BJ (cell line): ENCODE measurements around the gene FOSL2. TPM values are rescaled to one million over a fixed set of nuclear protein-coding genes. Genes with fewer than 3 reads are reported as not detected.

Source experiments
- CTCF ChIA-PET: fragments of 350-600 bp; formaldehyde crosslinking; extraction: SDS; loops from one replicate; lab custom pipeline; 2021; ENCODE audit warnings: antibody characterized with exemption, inconsistent platforms; lab: Yijun Ruan, JAX
- POLR2A ChIA-PET: fragments of 300-600 bp; sonication (Branson Sonifier 250); formaldehyde crosslinking; extraction: SDS; loops from one replicate; lab custom pipeline; 2021; ENCODE audit warnings: antibody characterized with exemption; lab: Charles Lee
- DNase-seq: peaks from one replicate; pipeline ENCODE4 v3.0.0-alpha.2; 2011; ENCODE audit warnings: low read depth
- H3K27me3 ChIP-seq: 2 replicates; pipeline ENCODE4 v1.6.0; 2011; ENCODE audit warnings: low read length; ENCODE audit not compliant: control insufficient read depth, insufficient read depth
- H3K36me3 ChIP-seq: 2 replicates; pipeline ENCODE4 v1.5.1; 2011; ENCODE audit warnings: low read length; ENCODE audit not compliant: control insufficient read depth, insufficient read depth
- H3K4me3 ChIP-seq: 2 replicates; pipeline ENCODE4 v1.5.1; 2011; ENCODE audit warnings: low read depth, mild to moderate bottlenecking, control low read depth, low read length
- polyA plus RNA-seq: library from polyadenylated mRNA; depleted of rRNA; stranded (reverse); fragments of >200 nt; gene quantifications from 2 replicates; pipeline ENCODE4 v1.2.3, GENCODE V29; 2011
- TF ChIP-seq, protein P1 (sequence below): IDR thresholded peaks from 2 replicates; pipeline ENCODE4 v1.5.1; 2011; ENCODE audit warnings: low read depth, mild to moderate bottlenecking, control low read depth, inconsistent platforms, low read length, moderate library complexity; ENCODE audit not compliant: insufficient read depth

Gene FOSL2
- polyA plus RNA-seq, 1 experiment: 52.5 TPM

GRCh38 chr2:28430788-28431418 is 38.2 kb downstream of the FOSL2 start:
- no peak overlapping the region for H3K4me3 ChIP-seq
- H3K36me3 ChIP-seq: no peaks in the 10 kb centered on the region
- ChIA-PET CTCF (interaction anchor here (1.1 kb wide), 1 partner anchor 16 kb away, joined by 4 read pairs; no protein-coding TSS in a partner anchor), POLR2A (interaction anchor here (0.6 kb wide), 1 partner anchor 181 kb away, joined by 3 read pairs; no protein-coding TSS in a partner anchor)
- no peak for DNase-seq
- H3K27me3 ChIP-seq: no peaks in the 10 kb centered on the region
- TF ChIP-seq, protein P1, sequence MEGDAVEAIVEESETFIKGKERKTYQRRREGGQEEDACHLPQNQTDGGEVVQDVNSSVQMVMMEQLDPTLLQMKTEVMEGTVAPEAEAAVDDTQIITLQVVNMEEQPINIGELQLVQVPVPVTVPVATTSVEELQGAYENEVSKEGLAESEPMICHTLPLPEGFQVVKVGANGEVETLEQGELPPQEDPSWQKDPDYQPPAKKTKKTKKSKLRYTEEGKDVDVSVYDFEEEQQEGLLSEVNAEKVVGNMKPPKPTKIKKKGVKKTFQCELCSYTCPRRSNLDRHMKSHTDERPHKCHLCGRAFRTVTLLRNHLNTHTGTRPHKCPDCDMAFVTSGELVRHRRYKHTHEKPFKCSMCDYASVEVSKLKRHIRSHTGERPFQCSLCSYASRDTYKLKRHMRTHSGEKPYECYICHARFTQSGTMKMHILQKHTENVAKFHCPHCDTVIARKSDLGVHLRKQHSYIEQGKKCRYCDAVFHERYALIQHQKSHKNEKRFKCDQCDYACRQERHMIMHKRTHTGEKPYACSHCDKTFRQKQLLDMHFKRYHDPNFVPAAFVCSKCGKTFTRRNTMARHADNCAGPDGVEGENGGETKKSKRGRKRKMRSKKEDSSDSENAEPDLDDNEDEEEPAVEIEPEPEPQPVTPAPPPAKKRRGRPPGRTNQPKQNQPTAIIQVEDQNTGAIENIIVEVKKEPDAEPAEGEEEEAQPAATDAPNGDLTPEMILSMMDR: no peak

DNA sequence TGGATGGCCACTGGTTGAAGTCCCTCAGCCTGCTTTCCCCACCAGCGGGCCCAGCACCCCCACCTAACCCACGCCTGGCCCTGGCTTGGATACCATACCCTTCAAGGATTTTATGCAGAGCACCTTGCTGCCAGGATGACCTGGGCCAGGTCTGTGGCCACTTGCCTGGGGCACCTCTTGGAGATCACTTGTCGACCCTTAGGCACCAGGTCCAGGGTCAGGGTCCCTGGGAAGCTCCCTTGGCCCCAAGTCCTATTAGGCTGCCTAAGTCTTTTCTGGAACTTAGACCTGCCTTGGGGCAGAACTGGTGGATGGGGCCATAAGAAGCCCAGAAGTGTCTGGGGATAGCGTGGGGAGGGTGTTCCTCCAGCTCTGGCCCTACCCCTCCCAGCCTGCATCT is 39.1 kb downstream of the FOSL2 start:
- no peak for DNase-seq
- TF ChIP-seq, protein P1: no peak

GRCh38 chr2:28432362-28432761 is 39.7 kb downstream of the FOSL2 start:
- POLR2A ChIA-PET: no interaction called here
- TF ChIP-seq, protein P1: no peak
- Histone ChIP-seq H3K36me3 (no peaks in the 10 kb centered on the region), H3K4me3 (no peak overlapping the region), H3K27me3 (no peaks in the 10 kb centered on the region)
- CTCF ChIA-PET: interaction anchor here (1.1 kb wide), 2 partner anchors 14 to 18 kb away, joined by 3 to 4 read pairs; no protein-coding TSS in a partner anchor
- DNase-seq: no peak

More for the DNA sequence above, 39.1 kb downstream of the FOSL2 start:
- H3K27me3 ChIP-seq: no peaks in the 10 kb centered on the region
- no peak overlapping the region for H3K4me3 ChIP-seq
- POLR2A ChIA-PET: no interaction called here
- H3K36me3 ChIP-seq: no peaks in the 10 kb centered on the region
- CTCF ChIA-PET: interaction anchor here (1.1 kb wide), 2 partner anchors 14 to 17 kb away, joined by 3 to 4 read pairs; no protein-coding TSS in a partner anchor

DNA sequence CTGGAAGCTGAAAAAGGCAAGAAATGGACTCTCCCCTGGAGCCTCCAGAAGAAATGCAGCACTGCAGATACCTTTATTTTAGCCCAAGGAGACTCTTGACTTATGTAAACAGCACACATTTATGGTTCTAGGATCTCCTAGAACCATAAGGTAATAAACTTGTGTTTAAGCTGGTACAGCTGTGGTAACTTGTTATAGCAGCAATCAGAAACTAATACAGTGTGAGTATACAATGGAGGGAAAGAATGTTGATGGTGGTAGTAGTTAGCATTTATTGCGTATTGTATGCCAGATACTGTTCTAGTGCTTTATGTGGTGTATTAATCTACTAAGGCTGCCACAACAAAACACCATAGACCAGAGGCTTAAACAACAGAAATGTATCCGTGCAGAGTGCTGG is 40.6 kb downstream of the FOSL2 start:
- CTCF ChIA-PET: interaction anchor here (0.6 to 1.1 kb wide), 2 partner anchors 13 to 478 kb away, joined by 3 read pairs; no protein-coding TSS in a partner anchor
- Histone ChIP-seq H3K36me3 (no peaks in the 10 kb centered on the region), H3K4me3 (no peak overlapping the region), H3K27me3 (no peaks in the 10 kb centered on the region)
- POLR2A ChIA-PET: no interaction called here
- no peak for DNase-seq
- TF ChIP-seq, protein P1: no peak

DNA sequence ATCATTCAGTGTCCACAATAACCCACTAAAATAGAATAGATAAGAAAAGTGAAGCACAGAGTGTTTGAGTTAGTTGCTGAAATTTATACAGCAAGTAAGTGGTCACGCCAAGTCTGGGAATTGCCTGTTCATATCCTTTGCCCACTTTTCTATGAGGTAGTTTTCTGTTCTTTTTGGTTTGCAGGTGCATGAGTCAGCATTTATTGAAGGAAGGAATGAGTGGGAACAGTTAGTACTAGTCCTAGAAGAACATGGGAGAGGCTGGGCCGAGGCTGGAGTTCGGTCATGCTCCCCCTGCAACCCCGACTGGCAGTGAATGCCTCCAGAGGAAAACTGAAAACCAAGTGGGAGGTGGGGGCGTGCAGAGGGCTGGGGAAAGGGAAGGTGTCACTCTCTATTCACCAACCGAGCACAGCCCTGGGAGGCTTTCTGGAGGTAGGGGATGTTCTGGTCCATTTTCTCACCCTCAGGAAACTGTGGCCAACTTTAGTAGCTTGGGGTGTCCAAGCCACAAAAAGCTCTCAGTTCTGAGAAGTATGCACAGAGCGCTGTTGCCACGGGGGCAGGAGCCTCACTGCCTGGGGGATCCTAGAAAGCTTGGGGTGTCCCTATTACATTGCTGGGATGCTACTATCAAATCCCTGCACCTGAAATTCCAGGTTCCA is 41.4 kb downstream of the FOSL2 start:
- POLR2A ChIA-PET: no interaction called here
- DNase-seq: no peak
- Histone ChIP-seq H3K4me3 (no peak overlapping the region), H3K27me3 (no peaks in the 10 kb centered on the region), H3K36me3 (no peaks in the 10 kb centered on the region)
- TF ChIP-seq, protein P1: no peak
- CTCF ChIA-PET: no interaction called here
